ENCODE results near the gene RAD18. TPM values are rescaled to one million over a fixed set of nuclear protein-coding genes. Genes with fewer than 3 reads are reported as not detected.

RAD18 gene
- total RNA-seq, 1 experiment from 2014 or later: 46.6 TPM

GRCh38 chr3:8993331-8993730, 30.1 kb upstream of the RAD18 start:
- Histone ChIP-seq H3K4me3 (ENCODE audit: low read length) (no peak overlapping the region), H3K9me2 (replicated peaks; ENCODE audit: low read length) (no peaks in the 10 kb centered on the region), H3K27ac (ENCODE audit: low read length) (no peak overlapping the region), H2AFZ (ENCODE audit: low read length) (no peak overlapping the region), H3K9me3 (ENCODE audit: low read length) (no peaks in the 10 kb centered on the region), H3K79me2 (ENCODE audit: low read length) (no peaks in the 10 kb centered on the region), H4K20me1 (ENCODE audit: low read length) (no peaks in the 10 kb centered on the region), H3K4me1 (ENCODE audit: insufficient read depth, low read length) (no peaks in the 10 kb centered on the region), H3K27me3 (ENCODE audit: low read length) (no peaks in the 10 kb centered on the region), H3K9ac (ENCODE audit: low read length) (no peak overlapping the region), H3F3A (ENCODE audit: low read length, unreplicated experiment) (no peaks in the 10 kb centered on the region), H3K36me3 (ENCODE audit: low read depth, low read length) (no peaks in the 10 kb centered on the region), H3K4me2 (ENCODE audit: low read length) (no peak overlapping the region)
- POLR2A ChIA-PET (ENCODE audit: unreplicated experiment): no interaction called here
- CTCF ChIA-PET: no interaction called here
- TF ChIP-seq EZH2 (IDR thresholded peaks at IDR 0.05; ENCODE audit: low read length, unreplicated experiment) (no peak), EZH2phosphoT487 (IDR thresholded peaks at IDR 0.05; ENCODE audit: borderline replicate concordance, low read length) (no peak), CTCF (conservative IDR thresholded peaks at IDR 0.05; ENCODE audit: low read depth, low read length) (no peak)
- no peak for DNase-seq
- no TSS peak for BruUV-seq (replicated peaks)
- intact Hi-C loops (cut with micrococcal nuclease): no loop called here
- no peak for ATAC-seq

- CTCF ChIA-PET: no interaction called here
- Histone ChIP-seq H3K27ac (ENCODE audit: low read length) (no peak overlapping the region), H2AFZ (ENCODE audit: low read length) (no peak overlapping the region), H3K79me2 (ENCODE audit: low read length) (no peaks in the 10 kb centered on the region), H3K27me3 (ENCODE audit: low read length) (no peaks in the 10 kb centered on the region), H3K36me3 (ENCODE audit: low read depth, low read length) (no peaks in the 10 kb centered on the region), H3K9ac (ENCODE audit: low read length) (no peak overlapping the region), H4K20me1 (ENCODE audit: low read length) (no peaks in the 10 kb centered on the region), H3K4me2 (ENCODE audit: low read length) (no peak overlapping the region), H3K4me1 (ENCODE audit: insufficient read depth, low read length) (no peaks in the 10 kb centered on the region), H3K9me2 (replicated peaks; ENCODE audit: low read length) (no peaks in the 10 kb centered on the region), H3K9me3 (ENCODE audit: low read length) (no peaks in the 10 kb centered on the region), H3K4me3 (ENCODE audit: low read length) (no peak overlapping the region), H3F3A (ENCODE audit: low read length, unreplicated experiment) (no peaks in the 10 kb centered on the region)
- no peak for TF ChIP-seq EZH2phosphoT487 (IDR thresholded peaks at IDR 0.05; ENCODE audit: borderline replicate concordance, low read length)
- no peak for TF ChIP-seq EZH2 (IDR thresholded peaks at IDR 0.05; ENCODE audit: low read length, unreplicated experiment)
- TF ChIP-seq CTCF (conservative IDR thresholded peaks at IDR 0.05; ENCODE audit: low read depth, low read length): no peak
- intact Hi-C loops (cut with micrococcal nuclease): no loop called here
- POLR2A ChIA-PET (ENCODE audit: unreplicated experiment): no interaction called here
- ATAC-seq (no peak), DNase-seq (no peak)
- no TSS peak for BruUV-seq (replicated peaks)
Measured at GRCh38 chr3:8992854-8993253, 29.6 kb upstream of the RAD18 start.

- DNase-seq (no peak), ATAC-seq (no peak)
- Histone ChIP-seq H3K79me2 (ENCODE audit: low read length) (no peaks in the 10 kb centered on the region), H3K9me2 (replicated peaks; ENCODE audit: low read length) (no peaks in the 10 kb centered on the region), H3K4me3 (ENCODE audit: low read length) (no peak overlapping the region), H3K9ac (ENCODE audit: low read length) (no peak overlapping the region), H3F3A (ENCODE audit: low read length, unreplicated experiment) (no peaks in the 10 kb centered on the region), H3K27me3 (ENCODE audit: low read length) (no peaks in the 10 kb centered on the region), H3K9me3 (ENCODE audit: low read length) (no peaks in the 10 kb centered on the region), H3K27ac (ENCODE audit: low read length) (no peak overlapping the region), H3K36me3 (ENCODE audit: low read depth, low read length) (no peaks in the 10 kb centered on the region), H4K20me1 (ENCODE audit: low read length) (no peaks in the 10 kb centered on the region), H3K4me1 (ENCODE audit: insufficient read depth, low read length) (no peaks in the 10 kb centered on the region), H3K4me2 (ENCODE audit: low read length) (no peak overlapping the region), H2AFZ (ENCODE audit: low read length) (no peak overlapping the region)
- POLR2A ChIA-PET (ENCODE audit: unreplicated experiment): no interaction called here
- CTCF ChIA-PET: no interaction called here
- intact Hi-C loops (cut with micrococcal nuclease): no loop called here
- TF ChIP-seq EZH2 (IDR thresholded peaks at IDR 0.05; ENCODE audit: low read length, unreplicated experiment) (no peak), CTCF (conservative IDR thresholded peaks at IDR 0.05; ENCODE audit: low read depth, low read length) (no peak), EZH2phosphoT487 (IDR thresholded peaks at IDR 0.05; ENCODE audit: borderline replicate concordance, low read length) (no peak)
- BruUV-seq (replicated peaks): no TSS peak
Measured at GRCh38 chr3:8992199-8992598, 28.9 kb upstream of the RAD18 start.

Measured in PC-3 (cell line).